VCaP (cell line): ENCODE results near the gene TNFRSF21.
A peak's percentile ranks its signal among the peaks of the same experiment; 100 is the strongest.
"Not testable (repeated sequence)": the region's sequence is repeated elsewhere in the genome, so short reads cannot be mapped to it uniquely, and the experiment has no call there.

ENCODE experiments used
- H3K27ac ChIP-seq: fragments of 450-650 bp; 2 replicates; pipeline ENCODE4 v1.5.1; 2017
- CTCF ChIP-seq: fragments of 450-650 bp; conservative IDR thresholded peaks from 2 replicates; pipeline ENCODE4 v1.5.1; 2017; ENCODE audit warnings: mild to moderate bottlenecking, moderate library complexity

TNFRSF21 gene

GRCh38 chr6:47286301-47286700 lies 23.4 kb downstream of the TNFRSF21 start:
- no peak overlapping the region for H3K27ac ChIP-seq
- TF ChIP-seq CTCF = no peak

GRCh38 chr6:47283993-47284392 lies 25.7 kb downstream of the TNFRSF21 start:
- no peak for TF ChIP-seq CTCF
- no peak overlapping the region for H3K27ac ChIP-seq

GRCh38 chr6:47278545-47278944 lies 31.2 kb downstream of the TNFRSF21 start:
- no peak for TF ChIP-seq CTCF
- no peak overlapping the region for H3K27ac ChIP-seq

GRCh38 chr6:47277702-47278101 lies 32.0 kb downstream of the TNFRSF21 start:
- no peak overlapping the region for H3K27ac ChIP-seq
- no peak for TF ChIP-seq CTCF

- no peak overlapping the region for H3K27ac ChIP-seq
- TF ChIP-seq CTCF = no peak
Observed at GRCh38 chr6:47276377-47276776, 33.3 kb downstream of the TNFRSF21 start.

GRCh38 chr6:47275640-47276039 lies 34.1 kb downstream of the TNFRSF21 start:
- TF ChIP-seq CTCF = no peak
- no peak overlapping the region for H3K27ac ChIP-seq

GRCh38 chr6:47275132-47275531 lies 34.6 kb downstream of the TNFRSF21 start:
- H3K27ac ChIP-seq = not testable (repeated sequence)

GRCh38 chr6:47268572-47269187 lies 41.0 kb downstream of the TNFRSF21 start:
- TF ChIP-seq CTCF = no peak
- peak overlapping the region; percentile 48 for H3K27ac ChIP-seq
